Fibroblast of lung (primary cell): Measurements from ENCODE around the gene CHRM1. TPM values are rescaled to one million over a fixed set of nuclear protein-coding genes. Genes with fewer than 3 reads are reported as not detected.

Experiments
- DNase-seq, 2 donors: peaks; one replicate each; pipeline versions ENCODE4 v3.0.0 to v3.0.0-alpha.2; 2010; ENCODE audit warnings: low read depth in 2 of 2
- H2AFZ ChIP-seq: 2 replicates; pipeline ENCODE4 v1.5.1; 2012; ENCODE audit warnings: low read length, control low read depth, inconsistent platforms
- H3K27ac ChIP-seq: 2 replicates; pipeline ENCODE4 v1.5.1; 2011; ENCODE audit warnings: low read length, control low read depth; ENCODE audit not compliant: insufficient read depth
- H3K27me3 ChIP-seq: 2 replicates; pipeline ENCODE4 v1.5.1; 2011; ENCODE audit warnings: mild to moderate bottlenecking, low read length; ENCODE audit not compliant: control insufficient read depth, insufficient read depth
- H3K36me3 ChIP-seq: 2 replicates; pipeline ENCODE4 v1.5.1; 2011; ENCODE audit warnings: low read length; ENCODE audit not compliant: control insufficient read depth, insufficient read depth
- H3K4me1 ChIP-seq: 2 replicates; pipeline ENCODE4 v1.5.1; 2011; ENCODE audit warnings: low read length; ENCODE audit not compliant: control insufficient read depth, insufficient read depth; ENCODE audit errors: extremely low read depth
- H3K4me2 ChIP-seq: 2 replicates; pipeline ENCODE4 v1.5.1; 2011; ENCODE audit warnings: low read length, control low read depth; ENCODE audit not compliant: insufficient read depth; ENCODE audit errors: extremely low read depth
- H3K4me3 ChIP-seq, 4 experiments: fragments of 200-600 bp in 1 of 4; sonication (generic) in 1 of 4; replicated peaks in 1 of 4; 2 replicates each; pipeline ENCODE4 v1.5.1; 2011 to 2016; ENCODE audit warnings: low read length in 4 of 4, low read depth in 3 of 4, mild to moderate bottlenecking in 3 of 4, control low read depth in 2 of 4, inconsistent platforms in 1 of 4, mixed read lengths in 1 of 4; ENCODE audit not compliant: insufficient read depth in 1 of 4; ENCODE audit errors: control extremely low read depth in 1 of 4
- H3K79me2 ChIP-seq: 2 replicates; pipeline ENCODE4 v1.5.1; 2012; ENCODE audit warnings: mild to moderate bottlenecking, low read length, inconsistent platforms; ENCODE audit not compliant: control insufficient read depth, insufficient read depth
- H3K9ac ChIP-seq: 2 replicates; pipeline ENCODE4 v1.5.1; 2011; ENCODE audit warnings: mild to moderate bottlenecking, low read length, control low read depth; ENCODE audit not compliant: insufficient read depth
- H3K9me3 ChIP-seq: 2 replicates; pipeline ENCODE4 v1.5.1; 2012; ENCODE audit warnings: low read depth, low read length; ENCODE audit not compliant: control insufficient read depth, insufficient read depth
- H4K20me1 ChIP-seq: 2 replicates; pipeline ENCODE4 v1.5.1; 2011; ENCODE audit warnings: low read length; ENCODE audit not compliant: control insufficient read depth, insufficient read depth; ENCODE audit errors: extremely low read depth
- CTCF ChIP-seq, 2 donors: IDR thresholded peaks in 1 of 2; conservative IDR thresholded peaks in 1 of 2; 1 replicate in 1 of 2; 2 replicates in 1 of 2; pipeline ENCODE4 v1.5.1; 2011 to 2012; ENCODE audit warnings: low read length in 2 of 2, control low read depth in 1 of 2, inconsistent platforms in 1 of 2, low read depth in 1 of 2, mild to moderate bottlenecking in 1 of 2
- EZH2 ChIP-seq: IDR thresholded peaks from 2 replicates; pipeline ENCODE4 v1.5.1; 2012; ENCODE audit warnings: low read length, control low read depth, mild to moderate bottlenecking; ENCODE audit errors: missing control alignments
- polyA plus RNA-seq, 2 donors: library from polyadenylated mRNA; depleted of rRNA in 1 of 2; stranded (reverse) in 1 of 2; unstranded in 1 of 2; fragments of >200 nt; gene quantifications; 2 replicates each; pipeline ENCODE4 v1.2.1, GENCODE V29; 2011 to 2012; ENCODE audit warnings: missing spikeins in 1 of 2
- total RNA-seq: library from RNA; depleted of rRNA; stranded (reverse); fragments of >200 nt; gene quantifications from 2 replicates; pipeline ENCODE4 v1.2.1, GENCODE V29; 2014

The CHRM1 gene
- total and polyA plus RNA-seq, 2 donors (not counting 1 experiment from before 2014, with no cell fraction given) = not detected

GRCh38 chr11:62921573-62922188 lies 518 bp upstream of the CHRM1 start:
- DNase-seq = no peak
- Histone ChIP-seq H3K36me3 (no peaks in the 10 kb centered on the region), H3K4me3 (no peak overlapping the region), H3K27ac (no peak overlapping the region), H3K27me3 (peaks cover 45% of the 10 kb centered on the region), H3K9ac (no peak overlapping the region), H3K4me1 (peaks cover 3% of the 10 kb centered on the region), H4K20me1 (no peaks in the 10 kb centered on the region), H3K9me3 (no peaks in the 10 kb centered on the region), H2AFZ (no peak overlapping the region), H3K4me2 (no peak overlapping the region), H3K79me2 (no peaks in the 10 kb centered on the region)
- TF ChIP-seq CTCF (conservative IDR thresholded peaks at IDR 0.05 in 1 of 2, IDR thresholded peaks at IDR 0.05 in 1 of 2; ENCODE audit: low read depth in 1 of 2, low read length in 2 of 2) (no peak), EZH2 (no peak)

GRCh38 chr11:62919898-62920640 lies 1.1 kb downstream of the CHRM1 start:
- Histone ChIP-seq H3K36me3 (no peaks in the 10 kb centered on the region), H3K4me2 (no peak overlapping the region), H3K27ac (no peak overlapping the region), H3K4me1 (no peaks in the 10 kb centered on the region), H4K20me1 (no peaks in the 10 kb centered on the region), H3K79me2 (no peaks in the 10 kb centered on the region), H3K9me3 (no peaks in the 10 kb centered on the region), H3K4me3 (no peak overlapping the region), H3K27me3 (peaks cover 31% of the 10 kb centered on the region), H3K9ac (no peak overlapping the region), H2AFZ (no peak overlapping the region)
- no peak for DNase-seq
- no peak for TF ChIP-seq CTCF (conservative IDR thresholded peaks at IDR 0.05 in 1 of 2, IDR thresholded peaks at IDR 0.05 in 1 of 2; ENCODE audit: low read depth in 1 of 2, low read length in 2 of 2)
- no peak for TF ChIP-seq EZH2

- DNase-seq = no peak
- H3K27ac ChIP-seq = no peak overlapping the region
- H3K27me3 ChIP-seq = peaks cover 31% of the 10 kb centered on the region
- no peak overlapping the region for H3K4me3 ChIP-seq
- H3K9me3 ChIP-seq = no peaks in the 10 kb centered on the region
- no peaks in the 10 kb centered on the region for H4K20me1 ChIP-seq
- no peak overlapping the region for H3K9ac ChIP-seq
- no peaks in the 10 kb centered on the region for H3K79me2 ChIP-seq
- H2AFZ ChIP-seq = no peak overlapping the region
- TF ChIP-seq EZH2 (no peak), CTCF (conservative IDR thresholded peaks at IDR 0.05 in 1 of 2, IDR thresholded peaks at IDR 0.05 in 1 of 2; ENCODE audit: low read depth in 1 of 2, low read length in 2 of 2) (no peak)
- no peaks in the 10 kb centered on the region for H3K4me1 ChIP-seq
- H3K36me3 ChIP-seq = no peaks in the 10 kb centered on the region
- no peak overlapping the region for H3K4me2 ChIP-seq
These were observed 1.7 kb downstream of the CHRM1 start for GRCh38 chr11:62919476-62919875.
